Measurements from ENCODE around the gene OR4F3.
"Not testable (repeated sequence)": the region's sequence is repeated elsewhere in the genome, so short reads cannot be mapped to it uniquely, and the experiment has no call there.

Gene OR4F3

GRCh38 chr5:181366968-181367367 is at the start of gene OR4F3:
OR4F3 (plus strand) TSS chr5:181367268.
- not testable (repeated sequence) for DNase-seq (ENCODE audit: low spot score)
